RWPE1 (cell line): ENCODE data around the gene FAM221B.

ENCODE experiments used
- CTCF ChIA-PET: fragments of 350-600 bp; sonication (Branson Sonifier 250); formaldehyde crosslinking; extraction: SDS; loops from one replicate; lab custom pipeline; 2021; lab: Yijun Ruan, JAX
- POLR2A ChIA-PET: fragments of 400-600 bp; formaldehyde crosslinking; extraction: SDS; loops from one replicate; lab custom pipeline; 2020; ENCODE audit warnings: antibody characterized with exemption; ENCODE audit not compliant: low non-redundant PET; lab: Yijun Ruan, JAX
- DNase-seq: peaks from one replicate; pipeline ENCODE4 v3.0.0; 2012; ENCODE audit warnings: low spot score
- H3K27ac ChIP-seq: fragments of 450-650 bp; 2 replicates; pipeline ENCODE4 v1.5.1; 2017
- TF ChIP-seq, protein P1 (sequence below): fragments of 450-650 bp; conservative IDR thresholded peaks from 2 replicates; pipeline ENCODE4 v1.5.1; 2017; ENCODE audit warnings: low read depth, mild to moderate bottlenecking

The FAM221B gene

DNA sequence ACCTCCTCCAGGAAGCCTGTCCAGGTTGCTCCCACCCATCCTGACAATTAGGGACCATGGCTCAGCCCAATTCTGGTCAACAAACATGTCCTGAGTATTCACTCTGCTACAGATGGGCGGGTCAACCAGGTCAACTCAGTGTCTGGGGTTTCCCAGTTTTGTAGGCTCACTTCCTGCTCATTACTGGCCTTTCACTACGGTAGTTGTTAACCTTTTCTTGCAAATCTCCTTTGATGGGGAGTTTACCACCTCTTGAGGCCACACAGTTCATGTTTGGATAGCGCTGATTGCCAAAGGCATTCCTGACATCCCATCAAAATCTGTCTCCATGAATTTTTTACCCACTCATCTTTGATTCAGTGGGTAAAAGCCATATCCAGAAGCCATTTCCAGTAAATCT is 14.3 kb upstream of the FAM221B start:
- TF ChIP-seq, protein P1, sequence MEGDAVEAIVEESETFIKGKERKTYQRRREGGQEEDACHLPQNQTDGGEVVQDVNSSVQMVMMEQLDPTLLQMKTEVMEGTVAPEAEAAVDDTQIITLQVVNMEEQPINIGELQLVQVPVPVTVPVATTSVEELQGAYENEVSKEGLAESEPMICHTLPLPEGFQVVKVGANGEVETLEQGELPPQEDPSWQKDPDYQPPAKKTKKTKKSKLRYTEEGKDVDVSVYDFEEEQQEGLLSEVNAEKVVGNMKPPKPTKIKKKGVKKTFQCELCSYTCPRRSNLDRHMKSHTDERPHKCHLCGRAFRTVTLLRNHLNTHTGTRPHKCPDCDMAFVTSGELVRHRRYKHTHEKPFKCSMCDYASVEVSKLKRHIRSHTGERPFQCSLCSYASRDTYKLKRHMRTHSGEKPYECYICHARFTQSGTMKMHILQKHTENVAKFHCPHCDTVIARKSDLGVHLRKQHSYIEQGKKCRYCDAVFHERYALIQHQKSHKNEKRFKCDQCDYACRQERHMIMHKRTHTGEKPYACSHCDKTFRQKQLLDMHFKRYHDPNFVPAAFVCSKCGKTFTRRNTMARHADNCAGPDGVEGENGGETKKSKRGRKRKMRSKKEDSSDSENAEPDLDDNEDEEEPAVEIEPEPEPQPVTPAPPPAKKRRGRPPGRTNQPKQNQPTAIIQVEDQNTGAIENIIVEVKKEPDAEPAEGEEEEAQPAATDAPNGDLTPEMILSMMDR, result no peak
- no peak for DNase-seq
- H3K27ac ChIP-seq, result no peak overlapping the region
- ChIA-PET POLR2A (no interaction called here), CTCF (no interaction called here)

DNA sequence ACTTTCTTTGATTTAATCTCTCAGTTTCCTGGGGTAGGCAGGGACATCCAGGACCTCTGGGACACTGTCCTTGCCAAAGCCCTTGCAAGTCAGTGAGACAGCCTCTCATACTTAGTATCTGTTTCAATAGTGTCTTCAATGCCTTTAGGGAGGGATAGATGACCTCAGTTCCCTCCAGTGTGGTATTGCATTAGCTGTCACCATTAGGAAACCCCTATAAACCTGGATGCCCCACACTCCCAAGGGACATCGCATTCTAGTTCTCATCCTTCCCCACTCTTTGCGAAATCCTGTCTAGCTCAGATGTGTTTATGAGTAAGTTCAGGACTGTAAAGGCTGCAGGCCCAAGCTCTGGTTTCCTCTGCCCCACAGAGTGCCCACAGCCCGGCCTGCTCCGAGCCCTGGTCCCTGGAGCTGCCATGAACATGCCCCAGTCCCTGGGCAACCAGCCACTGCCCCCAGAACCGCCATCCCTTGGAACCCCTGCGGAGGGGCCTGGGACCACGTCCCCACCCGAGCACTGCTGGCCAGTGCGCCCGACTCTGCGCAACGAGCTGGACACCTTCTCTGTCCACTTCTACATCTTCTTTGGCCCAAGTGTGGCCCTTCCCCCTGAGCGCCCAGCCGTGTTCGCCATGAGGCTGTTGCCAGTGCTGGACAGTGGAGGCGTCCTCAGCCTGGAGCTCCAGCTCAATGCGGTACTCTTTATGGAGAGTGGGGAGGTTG is 13.7 kb upstream of the FAM221B start:
- H3K27ac ChIP-seq, result no peak overlapping the region
- DNase-seq, result no peak
- ChIA-PET POLR2A (no interaction called here), CTCF (interaction anchor here (0.9 to 1.0 kb wide), 2 partner anchors 40 to 52 kb away, joined by 3 read pairs; no protein-coding TSS in a partner anchor)
- TF ChIP-seq, protein P1, result no peak

DNA sequence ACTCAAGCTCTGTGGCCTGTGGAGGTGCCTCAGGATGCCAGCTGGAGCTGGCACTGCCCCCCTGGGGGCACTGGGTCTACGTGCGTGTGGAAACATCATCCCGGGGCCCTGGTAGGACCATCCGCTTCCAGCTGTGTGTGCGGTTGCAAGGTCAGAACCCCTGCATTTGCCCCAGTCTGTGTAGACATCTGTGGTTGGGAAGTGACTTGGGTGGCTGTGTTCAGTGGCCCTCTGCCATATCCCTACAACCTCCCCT is 13.0 kb upstream of the FAM221B start:
- DNase-seq, result no peak
- TF ChIP-seq, protein P1, result no peak
- ChIA-PET CTCF (interaction anchor here (0.6 to 1.0 kb wide), 3 partner anchors 13 to 51 kb away, joined by 3 to 4 read pairs (median 3); no protein-coding TSS in a partner anchor), POLR2A (no interaction called here)
- no peak overlapping the region for H3K27ac ChIP-seq

DNA sequence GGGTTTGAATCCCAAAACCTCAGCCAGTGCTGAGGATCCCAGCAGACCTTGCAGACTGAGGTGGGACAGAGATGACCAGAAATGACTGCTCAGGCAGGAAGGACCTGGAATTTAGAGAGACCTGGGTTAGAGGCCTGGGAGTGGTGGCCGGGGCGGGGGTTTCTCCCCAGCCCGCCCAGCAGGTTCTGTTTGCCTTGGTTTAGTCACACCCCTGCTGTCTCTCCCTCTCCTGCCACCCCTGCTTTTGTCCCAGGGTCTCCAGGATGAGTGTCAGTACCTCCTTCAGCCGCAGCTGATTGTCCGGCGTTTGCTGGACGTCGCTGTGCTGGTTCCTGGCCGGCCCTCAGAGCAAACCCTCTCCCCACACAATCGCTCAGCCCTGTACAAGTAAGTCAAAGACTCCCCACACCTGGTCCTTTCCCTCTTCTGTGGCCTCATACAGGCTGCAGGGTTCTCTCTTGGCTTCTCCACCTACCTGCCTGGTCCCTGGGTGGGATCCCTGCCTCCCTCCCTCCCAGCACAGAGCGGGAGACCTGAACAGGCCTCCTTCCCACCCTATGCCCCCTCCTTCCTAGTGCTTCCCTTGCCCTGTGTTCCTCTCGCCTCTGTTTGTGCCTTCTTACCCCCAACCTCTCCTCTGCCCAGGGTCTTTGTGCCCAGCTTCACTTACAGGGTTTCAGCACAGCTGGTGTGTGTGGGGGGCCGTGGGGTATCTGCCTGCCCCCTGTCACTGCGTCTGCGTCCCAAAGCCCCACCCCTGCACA is 12.5 kb upstream of the FAM221B start:
- no peak overlapping the region for H3K27ac ChIP-seq
- TF ChIP-seq, protein P1, result no peak
- DNase-seq, result no peak
- POLR2A ChIA-PET, result no interaction called here
- CTCF ChIA-PET, result interaction anchor here (0.6 to 1.0 kb wide), 3 partner anchors 13 to 51 kb away, joined by 3 to 4 read pairs (median 3); no protein-coding TSS in a partner anchor

DNA sequence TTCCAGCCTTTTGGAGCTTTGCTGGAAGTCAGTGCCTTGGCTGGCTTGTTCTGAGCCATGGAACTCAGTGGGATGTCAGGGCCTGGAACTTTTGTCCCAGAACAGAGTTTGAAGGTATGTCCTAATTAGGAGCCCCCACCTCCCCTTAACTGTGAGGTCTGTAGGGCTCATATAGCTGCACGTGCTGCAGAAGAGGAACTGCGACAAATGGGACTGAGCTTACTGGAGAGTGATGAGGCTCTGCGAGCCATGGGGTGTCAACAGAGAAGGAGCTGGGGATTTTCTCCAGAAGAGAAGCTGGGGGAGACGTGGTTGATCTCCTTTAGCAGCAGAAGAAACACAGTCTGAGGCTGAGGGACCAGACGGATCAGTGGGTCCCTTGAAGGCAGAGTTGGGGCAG is 11.4 kb upstream of the FAM221B start:
- ChIA-PET CTCF (no interaction called here), POLR2A (no interaction called here)
- TF ChIP-seq, protein P1, result no peak
- DNase-seq, result no peak
- no peak overlapping the region for H3K27ac ChIP-seq

DNA sequence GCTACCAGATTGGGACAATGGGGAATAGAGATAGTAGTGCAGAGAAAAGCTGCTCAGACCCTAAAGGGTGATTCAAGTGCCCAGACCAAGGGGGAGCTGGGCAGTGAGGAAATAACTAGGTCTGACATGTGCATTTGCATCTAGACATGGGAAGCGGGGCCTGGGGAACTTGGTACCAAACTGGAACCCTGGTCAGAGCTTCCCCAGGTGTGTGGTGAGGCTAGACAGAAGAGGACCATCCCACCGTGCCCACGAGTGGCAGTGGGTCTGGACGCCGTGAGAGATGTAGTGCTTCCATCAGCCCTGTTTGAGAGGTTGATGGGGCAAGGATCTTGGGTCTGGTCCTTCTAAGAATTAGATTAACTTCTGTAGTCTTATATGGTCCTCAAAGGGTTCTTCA is 8.1 kb upstream of the FAM221B start:
- DNase-seq, result no peak
- POLR2A ChIA-PET, result no interaction called here
- no peak overlapping the region for H3K27ac ChIP-seq
- TF ChIP-seq, protein P1, result no peak
- CTCF ChIA-PET, result no interaction called here
